PC-9 (cell line): ENCODE measurements around the gene CD180. TPM values are rescaled to one million over a fixed set of nuclear protein-coding genes. Genes with fewer than 3 reads are reported as not detected.
"Not testable (repeated sequence)": the region's sequence is repeated elsewhere in the genome, so short reads cannot be mapped to it uniquely, and the experiment has no call there.

Source experiments
- BruUV-seq: library from RNA; stranded (reverse); fragments of 400-500 nt; replicated peaks from 2 replicates; lab custom pipeline; 2021; lab: Mats Ljungman, UMichigan
- CTCF ChIA-PET: fragments of 300-600 bp; sonication (Branson Sonifier 250); formaldehyde crosslinking; loops from one replicate; lab custom pipeline; 2022; ENCODE audit warnings: antibody characterized with exemption; lab: Charles Lee
- POLR2A ChIA-PET: fragments of 300-600 bp; sonication (Branson Sonifier 250); formaldehyde crosslinking; loops from one replicate; lab custom pipeline; 2022; ENCODE audit warnings: antibody characterized with exemption; ENCODE audit not compliant: unreplicated experiment; lab: Charles Lee
- DNase-seq, 2 experiments: peaks; one replicate each; pipeline versions ENCODE4 v3.0.0 to v3.0.0-alpha.2; 2015 to 2022; ENCODE audit warnings: mixed read lengths in 1 of 2
- H2AFZ ChIP-seq: fragments of 200-600 bp; sonication (generic); 2 replicates; pipeline ENCODE4 v1.8.1; 2017; ENCODE audit warnings: antibody characterized with exemption
- H3F3A ChIP-seq: fragments of 200-600 bp; sonication (generic); 2 replicates; pipeline ENCODE4 v1.8.1; 2017; ENCODE audit warnings: antibody characterized with exemption, mild to moderate bottlenecking, low read depth; ENCODE audit not compliant: insufficient read depth
- H3K27ac ChIP-seq: fragments of 200-600 bp; sonication (generic); 2 replicates; pipeline ENCODE4 v1.6.1; 2016; ENCODE audit warnings: mixed run types
- H3K27me3 ChIP-seq: fragments of 200-600 bp; sonication (generic); 2 replicates; pipeline ENCODE4 v1.6.1; 2016; ENCODE audit warnings: low read depth, mixed run types; ENCODE audit not compliant: insufficient read depth
- H3K36me3 ChIP-seq: fragments of 200-600 bp; sonication (generic); 2 replicates; pipeline ENCODE4 v1.6.1; 2016; ENCODE audit warnings: low read depth, mixed run types
- H3K4me1 ChIP-seq: fragments of 200-600 bp; sonication (generic); replicated peaks from 2 replicates; pipeline ENCODE4 v1.6.1; 2016; ENCODE audit warnings: mixed run types; ENCODE audit not compliant: insufficient read depth
- H3K4me2 ChIP-seq: fragments of 200-600 bp; sonication (generic); 2 replicates; pipeline ENCODE4 v1.6.1; 2017; ENCODE audit warnings: mixed run types
- H3K4me3 ChIP-seq: fragments of 200-600 bp; sonication (generic); 2 replicates; pipeline ENCODE4 v1.6.1; 2016; ENCODE audit warnings: mixed run types
- H3K79me2 ChIP-seq: fragments of 200-600 bp; sonication (generic); 2 replicates; pipeline ENCODE4 v1.6.1; 2017; ENCODE audit warnings: low read depth, mixed run types
- H3K9me2 ChIP-seq: fragments of 200-600 bp; sonication (generic); 2 replicates; pipeline ENCODE4 v1.8.1; 2017; ENCODE audit warnings: mild to moderate bottlenecking; ENCODE audit not compliant: insufficient read depth
- H3K9me3 ChIP-seq: fragments of 200-600 bp; sonication (generic); 2 replicates; pipeline ENCODE4 v1.8.1; 2016; ENCODE audit warnings: low read depth; ENCODE audit not compliant: insufficient read depth
- H4K20me1 ChIP-seq: fragments of 200-600 bp; sonication (generic); 2 replicates; pipeline ENCODE4 v1.8.1; 2017; ENCODE audit not compliant: insufficient read depth
- CTCF ChIP-seq: fragments of 200-600 bp; sonication (generic); conservative IDR thresholded peaks from 2 replicates; pipeline ENCODE4 v1.6.1; 2017; ENCODE audit warnings: mixed run types, antibody characterized with exemption, mild to moderate bottlenecking, moderate library complexity
- EZH2 ChIP-seq: fragments of 200-600 bp; sonication (generic); IDR thresholded peaks from 2 replicates; pipeline ENCODE4 v1.8.0; 2017; ENCODE audit warnings: antibody characterized with exemption, low read depth
- intact Hi-C: fragments of 100-400 bp; cut with micrococcal nuclease; formaldehyde crosslinking; loops from one replicate; pipeline ENCODE4 v1.10.0; 2022; ENCODE audit not compliant: unreplicated experiment
- total RNA-seq: library from RNA; stranded (reverse); gene quantifications from 2 replicates; pipeline ENCODE4 v1.2.3, GENCODE V29; 2021

CD180 gene
- total RNA-seq, 1 experiment from 2014 or later = not detected

DNA sequence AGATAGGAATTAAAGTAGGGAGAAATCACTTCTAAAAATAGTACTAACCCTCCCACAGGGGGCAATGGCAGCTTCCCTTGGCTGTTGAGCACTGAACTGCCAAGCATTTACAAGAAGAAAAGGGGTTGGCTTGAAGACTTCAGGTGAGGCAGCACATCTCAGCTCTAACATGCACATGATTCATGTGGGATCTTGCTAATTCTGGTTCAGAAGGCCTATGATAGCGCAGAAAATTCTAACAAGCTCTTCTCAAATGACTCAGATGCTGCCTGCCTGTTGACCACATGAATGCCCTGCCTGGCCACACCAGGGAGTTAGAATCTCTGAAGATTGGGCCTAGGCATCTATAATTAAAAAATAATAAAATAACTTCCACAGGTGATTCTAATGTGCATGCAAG lies 22.6 kb downstream of the CD180 start:
- H2AFZ ChIP-seq = no peak overlapping the region
- no peak overlapping the region for H3K27ac ChIP-seq
- ChIA-PET POLR2A (no interaction called here), CTCF (no interaction called here)
- BruUV-seq = no TSS peak
- intact Hi-C loops = no loop called here
- no peaks in the 10 kb centered on the region; the same call in 1 of the 2 replicates for H3F3A ChIP-seq
- DNase-seq = no peak
- H4K20me1 ChIP-seq = no peaks in the 10 kb centered on the region
- no peaks in the 10 kb centered on the region for H3K9me2 ChIP-seq
- no peaks in the 10 kb centered on the region for H3K9me3 ChIP-seq
- peaks cover 3% of the 10 kb centered on the region; the same call in 1 of the 2 replicates for H3K4me1 ChIP-seq
- H3K27me3 ChIP-seq = no peaks in the 10 kb centered on the region
- no peaks in the 10 kb centered on the region for H3K79me2 ChIP-seq
- no peak overlapping the region for H3K4me2 ChIP-seq
- no peaks in the 10 kb centered on the region for H3K36me3 ChIP-seq
- no peak for TF ChIP-seq CTCF
- no peak overlapping the region for H3K4me3 ChIP-seq

DNA sequence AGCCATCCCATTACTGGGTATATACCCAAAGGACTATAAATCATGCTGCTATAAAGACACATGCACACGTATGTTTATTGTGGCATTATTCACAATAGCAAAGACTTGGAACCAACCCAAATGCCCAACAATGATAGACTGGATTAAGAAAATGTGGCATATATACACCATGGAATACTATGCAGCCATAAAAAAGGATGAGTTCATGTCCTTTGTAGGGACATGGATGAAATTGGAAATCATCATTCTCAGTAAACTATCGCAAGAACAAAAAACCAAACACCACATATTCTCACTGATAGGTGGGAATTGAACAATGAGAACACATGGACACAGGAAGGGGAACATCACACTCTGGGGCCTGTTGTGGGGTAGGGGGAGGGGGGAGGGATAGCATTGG lies 23.2 kb downstream of the CD180 start:
- H3K9me2 ChIP-seq, H3K4me3 ChIP-seq, H3K9me3 ChIP-seq, H3K36me3 ChIP-seq, intact Hi-C loops, H3K4me1 ChIP-seq, H3K79me2 ChIP-seq, H3K27ac ChIP-seq, BruUV-seq, DNase-seq, CTCF ChIA-PET, H3K4me2 ChIP-seq, H4K20me1 ChIP-seq, H3F3A ChIP-seq, H3K27me3 ChIP-seq, POLR2A ChIA-PET, H2AFZ ChIP-seq: not testable (repeated sequence)

DNA sequence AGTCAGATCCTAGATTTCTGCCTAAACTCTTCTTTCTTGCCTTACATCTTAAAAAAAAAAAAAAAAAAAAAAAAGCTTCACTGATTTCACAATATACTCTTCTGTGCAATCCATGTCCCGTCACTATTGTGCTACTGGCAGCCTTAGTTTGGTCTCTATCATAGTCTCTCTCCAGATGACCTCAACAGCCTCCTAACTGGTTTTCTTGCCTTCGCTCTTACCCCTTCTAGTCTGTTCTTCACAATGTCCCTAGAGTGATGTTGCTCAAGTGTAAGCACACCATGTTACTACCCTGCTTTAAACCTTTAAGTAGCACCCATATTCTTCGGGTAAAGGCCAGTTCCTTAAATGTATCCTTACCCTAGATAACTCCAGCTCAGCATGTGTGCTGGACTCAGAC lies 25.8 kb downstream of the CD180 start:
- CTCF ChIA-PET = no interaction called here
- Histone ChIP-seq H3K27me3 (no peaks in the 10 kb centered on the region), H3F3A (no peaks in the 10 kb centered on the region), H3K36me3 (no peaks in the 10 kb centered on the region; the same call in 1 of the 2 replicates), H3K79me2 (no peaks in the 10 kb centered on the region), H3K4me3 (no peak overlapping the region), H2AFZ (no peak overlapping the region), H3K4me1 (no peaks in the 10 kb centered on the region), H3K9me3 (no peaks in the 10 kb centered on the region), H3K9me2 (no peaks in the 10 kb centered on the region), H3K4me2 (no peak overlapping the region), H4K20me1 (no peaks in the 10 kb centered on the region), H3K27ac (no peak overlapping the region)
- no peak for TF ChIP-seq EZH2
- no peak for TF ChIP-seq CTCF
- POLR2A ChIA-PET = no interaction called here
- no TSS peak for BruUV-seq
- no peak for DNase-seq
- intact Hi-C loops = no loop called here

- BruUV-seq = no TSS peak
- peaks cover 18% of the 10 kb centered on the region for H3K36me3 ChIP-seq
- CTCF ChIA-PET = no interaction called here
These were observed 28.5 kb downstream of the CD180 start for GRCh38 chr5:67168069-67168468.

More at GRCh38 chr5:67168069-67168468, 28.5 kb downstream of the CD180 start:
- Histone ChIP-seq H3K27me3 (no peaks in the 10 kb centered on the region), H3K4me3 (no peak overlapping the region), H3F3A (no peaks in the 10 kb centered on the region), H3K9me3 (no peaks in the 10 kb centered on the region), H4K20me1 (no peaks in the 10 kb centered on the region), H3K4me1 (no peaks in the 10 kb centered on the region), H3K27ac (no peak overlapping the region), H2AFZ (no peak overlapping the region), H3K4me2 (no peak overlapping the region), H3K79me2 (no peaks in the 10 kb centered on the region), H3K9me2 (no peaks in the 10 kb centered on the region)
- POLR2A ChIA-PET = no interaction called here
- no peak for TF ChIP-seq EZH2
- TF ChIP-seq CTCF = no peak
- DNase-seq = no peak
- intact Hi-C loops = no loop called here
